ENCODE measurements around the gene PTPRM. TPM values are rescaled to one million over a fixed set of nuclear protein-coding genes. Genes with fewer than 3 reads are reported as not detected.

The PTPRM gene
- total RNA-seq, 1 experiment from 2014 or later: 14.5 TPM

GRCh38 chr18:7900091-7900490, 333.0 kb downstream of the PTPRM start:
- ChIA-PET POLR2A (no interaction called here), CTCF (no interaction called here), RAD21 (ENCODE audit: low non-redundant PET in 1 of 2, low total read pairs in 2 of 2, uncharacterized antibody in 2 of 2, unreplicated experiment in 2 of 2) (no interaction called here)
- Histone ChIP-seq H3K4me1 (ENCODE audit: control insufficient read depth in 1 of 2, insufficient read depth in 2 of 2, low read length in 2 of 2) (no peaks in the 10 kb centered on the region), H3K79me2 (ENCODE audit: insufficient read depth, low read length) (no peaks in the 10 kb centered on the region), H3K9ac (ENCODE audit: low read length) (no peak overlapping the region), H2AFZ (ENCODE audit: low read depth, low read length, poor library complexity, severe bottlenecking) (no peak overlapping the region), H3K36me3 (ENCODE audit: control insufficient read depth in 1 of 2, insufficient read depth in 2 of 2, low read length in 2 of 2) (no peaks in the 10 kb centered on the region), H3K4me3 (replicated peaks in 1 of 2; ENCODE audit: low read depth in 1 of 2, low read length in 2 of 2) (no peak overlapping the region), H4K20me1 (ENCODE audit: insufficient read depth) (no peaks in the 10 kb centered on the region), H3K27me3 (ENCODE audit: insufficient read depth, low read length) (no peaks in the 10 kb centered on the region), H3K27ac (ENCODE audit: low read depth, low read length) (no peak overlapping the region), H3K9me3 (ENCODE audit: control insufficient read depth in 1 of 2, insufficient read depth in 1 of 2, low read depth in 1 of 2, low read length in 2 of 2) (no peaks in the 10 kb centered on the region), H3K9me2 (ENCODE audit: insufficient read depth) (no peaks in the 10 kb centered on the region; the same call in 1 of the 2 replicates), H3K4me2 (ENCODE audit: low read length) (no peak overlapping the region)
- intact Hi-C loops (cut with micrococcal nuclease): no loop called here
- DNase-seq (ENCODE audit: low read depth, low spot score) (no peak), ATAC-seq (no peak)
- BruUV-seq (replicated peaks): no TSS peak
- TF ChIP-seq EZH2 (IDR thresholded peaks at IDR 0.05) (no peak), ZFX (IDR thresholded peaks at IDR 0.05) (no peak), POLR2AphosphoS5 (IDR thresholded peaks at IDR 0.05; ENCODE audit: low read depth, low read length) (no peak), RAD21 (IDR thresholded peaks at IDR 0.05; ENCODE audit: low read depth) (no peak), ELF1 (IDR thresholded peaks at IDR 0.05; ENCODE audit: borderline replicate concordance, low read depth) (no peak), CEBPB (IDR thresholded peaks at IDR 0.05; ENCODE audit: low read depth) (no peak), CTCF (IDR thresholded peaks at IDR 0.05 in 2 of 3, conservative IDR thresholded peaks at IDR 0.05 in 1 of 3; ENCODE audit: borderline replicate concordance in 1 of 3, insufficient read depth in 1 of 3, low read depth in 2 of 3, low read length in 2 of 3) (no peak)

GRCh38 chr18:7901657-7902056, 334.5 kb downstream of the PTPRM start:
- H3K27ac ChIP-seq (ENCODE audit: low read depth, low read length): no peak overlapping the region
- H3K4me2 ChIP-seq (ENCODE audit: low read length): no peak overlapping the region
- H3K4me3 ChIP-seq (replicated peaks in 1 of 2; ENCODE audit: low read depth in 1 of 2, low read length in 2 of 2): no peak overlapping the region
- no peaks in the 10 kb centered on the region for H3K79me2 ChIP-seq (ENCODE audit: insufficient read depth, low read length)
- no peak overlapping the region for H2AFZ ChIP-seq (ENCODE audit: low read depth, low read length, poor library complexity, severe bottlenecking)
- H3K9ac ChIP-seq (ENCODE audit: low read length): no peak overlapping the region
- ChIA-PET RAD21 (ENCODE audit: low non-redundant PET in 1 of 2, low total read pairs in 2 of 2, uncharacterized antibody in 2 of 2, unreplicated experiment in 2 of 2) (no interaction called here), POLR2A (no interaction called here), CTCF (no interaction called here)
- no peak for ATAC-seq
- no peaks in the 10 kb centered on the region for H3K36me3 ChIP-seq (ENCODE audit: control insufficient read depth in 1 of 2, insufficient read depth in 2 of 2, low read length in 2 of 2)
- no peaks in the 10 kb centered on the region for H3K9me3 ChIP-seq (ENCODE audit: control insufficient read depth in 1 of 2, insufficient read depth in 1 of 2, low read depth in 1 of 2, low read length in 2 of 2)
- TF ChIP-seq CBX3 (IDR thresholded peaks at IDR 0.05; ENCODE audit: low read depth) (no peak), SRF (IDR thresholded peaks at IDR 0.05; ENCODE audit: low read depth) (no peak), ELF1 (IDR thresholded peaks at IDR 0.05; ENCODE audit: borderline replicate concordance, low read depth) (no peak), ZFX (IDR thresholded peaks at IDR 0.05) (no peak), TCF7L2 (IDR thresholded peaks at IDR 0.05; ENCODE audit: borderline replicate concordance, extremely low read depth, insufficient read depth, insufficient read length) (no peak), REST (IDR thresholded peaks at IDR 0.05; ENCODE audit: low read depth) (no peak)
- intact Hi-C loops (cut with micrococcal nuclease): no loop called here
- no TSS peak for BruUV-seq (replicated peaks)
- H3K9me2 ChIP-seq (ENCODE audit: insufficient read depth): no peaks in the 10 kb centered on the region; the same call in 1 of the 2 replicates
- H3K27me3 ChIP-seq (ENCODE audit: insufficient read depth, low read length): no peaks in the 10 kb centered on the region
- DNase-seq (ENCODE audit: low read depth, low spot score): no peak
- H4K20me1 ChIP-seq (ENCODE audit: insufficient read depth): no peaks in the 10 kb centered on the region
- H3K4me1 ChIP-seq (ENCODE audit: control insufficient read depth in 1 of 2, insufficient read depth in 2 of 2, low read length in 2 of 2): no peaks in the 10 kb centered on the region

Data from HCT116 (cell line).